HG03108 (cell line): ENCODE results near the gene PIP5K1C.

Experiments used
- ATAC-seq: cut with Tn5 transposase; IDR thresholded peaks from one replicate; pipeline ENCODE4 v1.9.1; 2021; ENCODE audit warnings: moderate library complexity; ENCODE audit not compliant: unreplicated experiment

Gene PIP5K1C

GRCh38 chr19:3700242-3701032, at the start of gene PIP5K1C:
TSS of gene PIP5K1C (minus strand) at chr19:3700468. CDS start at chr19:3700390, 78 bp downstream.
- ATAC-seq = peak; percentile 71

- no peak for ATAC-seq
Observed at GRCh38 chr19:3748965-3749364, 48.7 kb upstream of the PIP5K1C start.

- no peak for ATAC-seq
Observed at GRCh38 chr19:3746371-3747056, 46.2 kb upstream of the PIP5K1C start.

- ATAC-seq = no peak
Observed at GRCh38 chr19:3745363-3746045, 45.2 kb upstream of the PIP5K1C start.

GRCh38 chr19:3743486-3743885, 43.2 kb upstream of the PIP5K1C start:
- ATAC-seq = no peak

- no peak for ATAC-seq
Observed at GRCh38 chr19:3740431-3740830, 40.2 kb upstream of the PIP5K1C start.

GRCh38 chr19:3738477-3739220, 38.4 kb upstream of the PIP5K1C start:
- no peak for ATAC-seq

- no peak for ATAC-seq
Observed at GRCh38 chr19:3737487-3738205, 37.4 kb upstream of the PIP5K1C start.

- ATAC-seq = no peak
Observed at GRCh38 chr19:3736106-3736724, 35.9 kb upstream of the PIP5K1C start.

- ATAC-seq = no peak
Observed at GRCh38 chr19:3734310-3734600, 34.0 kb upstream of the PIP5K1C start.

GRCh38 chr19:3733549-3734309, 33.5 kb upstream of the PIP5K1C start:
- no peak for ATAC-seq

- ATAC-seq = no peak
Observed at GRCh38 chr19:3732108-3732507, 31.8 kb upstream of the PIP5K1C start.

GRCh38 chr19:3730457-3730958, 30.2 kb upstream of the PIP5K1C start:
- ATAC-seq = no peak

GRCh38 chr19:3725640-3726310, 25.5 kb upstream of the PIP5K1C start:
- ATAC-seq = no peak

GRCh38 chr19:3725121-3725520, 24.9 kb upstream of the PIP5K1C start:
- no peak for ATAC-seq

- no peak for ATAC-seq
Observed at GRCh38 chr19:3723883-3724282, 23.6 kb upstream of the PIP5K1C start.

- no peak for ATAC-seq
Observed at GRCh38 chr19:3723110-3723488, 22.8 kb upstream of the PIP5K1C start.

- ATAC-seq = no peak
Observed at GRCh38 chr19:3722443-3723109, 22.3 kb upstream of the PIP5K1C start.
